ENCODE measurements around the gene MYOZ3.

The MYOZ3 gene

GRCh38 chr5:150627731-150628545 is 33.1 kb upstream of the MYOZ3 start:
- peak; percentile 39 for DNase-seq

GRCh38 chr5:150628936-150629485 is 32.0 kb upstream of the MYOZ3 start:
- DNase-seq: no peak

- DNase-seq: no peak
Observed at GRCh38 chr5:150630016-150630415, 31.0 kb upstream of the MYOZ3 start.

GRCh38 chr5:150630461-150631325 is 30.4 kb upstream of the MYOZ3 start:
- DNase-seq: no peak

DNA sequence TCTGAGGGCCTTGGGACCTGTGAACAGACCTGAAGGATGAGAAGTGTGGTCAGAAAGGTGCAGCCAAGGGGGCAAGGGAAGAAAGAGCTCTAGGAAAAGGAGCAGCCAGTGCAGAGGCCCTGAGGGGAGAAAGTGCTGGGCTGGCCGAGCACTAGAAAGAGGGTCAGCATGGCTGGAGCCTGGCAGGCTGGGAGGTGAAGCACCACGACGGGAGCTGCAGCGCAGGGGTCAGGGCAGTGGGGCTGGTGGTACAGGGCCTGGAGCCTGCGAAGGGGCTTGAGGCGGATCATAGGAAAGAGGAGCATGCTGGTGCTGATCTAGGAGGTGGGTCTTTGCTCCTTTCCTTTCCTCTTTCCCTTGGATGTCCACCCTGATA is 29.7 kb upstream of the MYOZ3 start:
- DNase-seq: no peak

DNA sequence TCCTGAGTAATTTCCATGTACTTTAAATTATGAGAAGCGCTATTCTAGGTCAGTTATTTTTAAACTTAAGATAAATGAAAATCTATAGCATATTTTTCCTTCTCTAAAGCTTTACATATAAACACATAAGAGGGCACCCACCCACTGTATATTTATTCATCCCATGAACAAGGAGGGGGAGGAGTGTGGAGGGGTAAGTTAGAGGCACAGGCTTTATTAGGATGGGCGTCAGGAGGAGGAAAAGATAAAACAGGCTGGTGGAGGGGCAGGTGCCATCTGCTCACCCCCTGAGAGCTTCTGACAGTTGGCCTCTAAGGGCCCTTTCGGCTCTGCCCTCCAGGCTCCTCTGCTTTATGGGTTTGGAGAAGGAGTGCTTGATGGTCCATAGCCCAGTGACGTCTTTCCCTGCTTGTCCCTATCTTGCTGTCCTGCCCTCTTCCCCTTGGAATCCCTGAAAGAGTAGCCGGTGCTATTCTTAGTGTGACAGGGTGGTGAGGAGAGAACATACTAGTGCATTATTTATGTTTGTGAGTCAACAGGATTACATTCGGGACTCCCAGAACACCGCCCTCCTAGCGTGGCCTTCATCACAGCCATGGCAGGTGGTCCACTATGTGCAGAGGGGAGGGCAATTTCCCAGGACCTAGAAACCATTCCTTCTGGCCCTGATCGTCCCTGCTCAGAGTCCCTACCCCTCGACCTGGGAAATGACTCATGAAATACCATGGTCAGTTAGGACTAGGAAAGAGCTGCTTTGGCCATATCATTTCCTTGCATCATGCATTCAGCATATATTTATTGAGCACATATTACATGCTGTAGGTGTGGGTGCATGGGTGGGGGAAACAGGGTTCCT is 28.5 kb upstream of the MYOZ3 start:
- DNase-seq: no peak

GRCh38 chr5:150633429-150633828 is 27.6 kb upstream of the MYOZ3 start:
- peak; percentile 33 for DNase-seq

DNA sequence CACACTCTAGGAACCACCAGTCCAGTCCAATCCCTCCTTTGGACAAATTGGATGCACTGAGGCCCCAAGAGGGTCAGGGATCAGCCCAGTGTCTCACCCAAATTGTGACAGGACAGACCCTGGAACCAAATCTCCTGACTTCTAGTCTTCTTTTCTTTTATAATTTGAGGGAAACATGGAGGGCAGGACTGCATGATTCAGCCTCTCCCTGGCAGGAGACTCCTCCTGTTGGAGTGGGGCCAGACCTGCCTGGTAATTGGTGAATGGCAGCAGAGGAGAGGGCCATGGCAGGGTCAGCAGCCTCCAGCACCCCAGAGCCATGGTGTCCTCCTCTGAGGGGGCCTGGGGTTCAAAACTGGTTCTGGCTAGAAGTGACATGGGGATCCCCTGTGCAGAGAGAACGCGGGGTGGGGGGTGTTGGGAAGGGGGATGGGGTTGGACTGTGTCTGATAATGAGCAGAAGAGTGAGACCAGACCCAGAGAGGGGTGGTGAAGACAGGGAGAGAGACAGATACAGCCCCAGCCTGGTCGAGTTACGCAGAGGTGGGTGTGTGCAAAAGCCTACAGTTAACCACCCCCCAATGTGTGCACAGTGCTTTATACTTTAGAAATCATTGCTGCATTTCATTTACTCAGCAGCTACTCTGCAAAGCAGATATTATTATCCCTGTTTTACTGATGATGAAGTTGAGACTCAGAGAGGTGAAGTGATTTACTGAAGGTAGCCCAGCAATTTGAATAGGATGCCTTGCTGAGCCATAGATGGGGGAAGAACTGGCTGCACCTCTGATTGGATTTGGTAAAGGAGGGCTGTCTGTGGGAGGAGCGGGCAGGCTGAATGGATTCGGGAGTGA is 24.4 kb upstream of the MYOZ3 start:
- no peak for DNase-seq

- DNase-seq: no peak
Observed at GRCh38 chr5:150637245-150638052, 23.6 kb upstream of the MYOZ3 start.

DNA sequence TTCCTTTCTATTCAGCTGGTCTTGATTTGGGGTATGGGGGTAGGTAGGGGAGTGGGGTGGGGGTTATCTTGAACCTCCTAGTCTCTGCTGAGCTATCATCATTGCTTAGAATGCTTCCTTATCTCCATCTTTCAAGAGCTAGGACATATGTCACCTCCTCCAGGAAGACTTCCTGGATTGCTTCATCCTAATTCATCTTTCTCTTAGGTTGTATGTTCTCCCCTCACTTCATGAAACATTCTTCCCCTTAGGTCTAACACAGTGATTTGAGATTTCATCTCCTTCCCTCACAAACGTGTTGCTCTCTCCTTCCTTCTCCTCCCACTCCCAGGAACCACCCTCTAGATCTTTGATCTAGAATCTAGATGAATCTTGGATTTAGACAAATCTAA is 23.0 kb upstream of the MYOZ3 start:
- DNase-seq: no peak

GRCh38 chr5:150638488-150639376 is 22.3 kb upstream of the MYOZ3 start:
- DNase-seq: no peak

- DNase-seq: no peak
Observed at GRCh38 chr5:150639377-150639692, 21.7 kb upstream of the MYOZ3 start.

GRCh38 chr5:150639751-150640150 is 21.3 kb upstream of the MYOZ3 start:
- DNase-seq: no peak

GRCh38 chr5:150640311-150641005 is 20.6 kb upstream of the MYOZ3 start, which contains the start of gene SYNPO:
Gene SYNPO (plus strand): TSS chr5:150640660. CDS start chr5:150648276, 7,616 bp downstream.
- DNase-seq: no peak

- no peak for DNase-seq
Observed at GRCh38 chr5:150641006-150641570, 20.0 kb upstream of the MYOZ3 start.

DNA sequence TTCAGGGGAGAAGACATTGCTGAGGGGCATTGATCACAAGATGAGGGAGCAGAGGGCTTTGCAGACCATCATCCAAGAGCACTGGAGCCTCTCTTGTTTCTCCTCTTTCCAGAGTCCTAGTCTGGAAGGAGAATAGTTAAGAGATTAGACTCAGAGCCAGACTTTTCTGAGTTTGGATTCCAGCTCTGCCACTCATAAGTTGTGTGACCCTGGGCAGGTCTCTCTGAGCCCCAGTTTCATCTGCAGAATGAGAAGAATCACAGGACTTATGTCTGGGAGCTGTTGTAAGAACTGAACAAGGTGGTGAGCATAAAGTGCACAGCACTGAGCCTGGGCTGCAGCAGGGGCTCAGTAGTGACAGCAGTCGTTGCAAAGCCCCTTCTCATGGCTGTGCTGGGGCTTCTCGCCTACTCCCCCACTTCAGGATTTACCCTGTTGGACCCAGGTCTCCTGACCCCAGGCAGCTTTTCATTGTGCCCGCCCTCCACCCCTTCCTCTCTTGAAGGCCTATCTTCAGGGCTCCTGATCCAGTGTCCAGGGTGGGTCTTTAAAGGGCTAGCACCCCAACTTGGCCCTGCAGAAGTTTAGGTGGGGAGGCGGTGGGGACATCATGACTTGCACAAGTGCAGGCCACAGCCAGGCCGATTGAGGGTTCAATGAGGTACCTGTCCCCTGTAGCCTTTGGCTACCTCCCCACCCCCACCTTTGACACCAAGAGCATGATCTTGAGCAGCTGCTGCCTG is 19.1 kb upstream of the MYOZ3 start:
- no peak for DNase-seq

GRCh38 chr5:150642567-150642927 is 18.5 kb upstream of the MYOZ3 start:
- no peak for DNase-seq

GRCh38 chr5:150642991-150643710 is 17.9 kb upstream of the MYOZ3 start:
- DNase-seq: no peak
